H1 (cell line): ENCODE data around the gene RNASET2. TPM values are rescaled to one million over a fixed set of nuclear protein-coding genes. Genes with fewer than 3 reads are reported as not detected.

ENCODE experiments used
- CTCF ChIA-PET: fragments of 300-600 bp; sonication (Branson Sonifier 250); formaldehyde crosslinking; loops from one replicate; lab custom pipeline; 2021; ENCODE audit not compliant: partially characterized antibody; lab: Charles Lee
- POLR2A ChIA-PET: fragments of 300-600 bp; sonication (Branson Sonifier 250); formaldehyde crosslinking; loops from one replicate; lab custom pipeline; 2021; ENCODE audit warnings: inconsistent platforms; ENCODE audit not compliant: partially characterized antibody; lab: Charles Lee
- DNase-seq, 2 experiments: peaks; one replicate each; pipeline versions ENCODE4 v3.0.0 to v3.0.0-alpha.2; 2010 to 2022; ENCODE audit warnings: low spot score in 2 of 2, low read depth in 1 of 2, mixed read lengths in 1 of 2
- FAIRE-seq: peaks from 2 replicates; lab custom pipeline; 2011; peaks lifted over from hg19 to GRCh38; lab: Jason Lieb, UNC
- H2AFZ ChIP-seq: 2 replicates; pipeline ENCODE4 v1.8.1; 2012; ENCODE audit warnings: low read length, inconsistent platforms
- H2AK5ac ChIP-seq: 2 replicates; pipeline ENCODE4 v1.6.1; 2013; ENCODE audit warnings: low read depth, low read length
- H2BK120ac ChIP-seq: replicated peaks from 2 replicates; pipeline ENCODE3; 2013; ENCODE audit warnings: low read depth, low read length, inconsistent platforms
- H2BK12ac ChIP-seq: 2 replicates; pipeline ENCODE4 v1.6.1; 2013; ENCODE audit warnings: low read depth, low read length
- H2BK15ac ChIP-seq: 2 replicates; pipeline ENCODE4 v1.6.1; 2013; ENCODE audit warnings: low read length
- H2BK20ac ChIP-seq: 2 replicates; pipeline ENCODE4 v1.6.1; 2013; ENCODE audit warnings: low read length
- H2BK5ac ChIP-seq: 2 replicates; pipeline ENCODE4 v1.6.1; 2013; ENCODE audit warnings: low read depth, low read length
- H3K14ac ChIP-seq: 2 replicates; pipeline ENCODE4 v1.6.1; 2013; ENCODE audit warnings: inconsistent platforms; ENCODE audit not compliant: insufficient read length
- H3K18ac ChIP-seq: 2 replicates; pipeline ENCODE4 v1.6.1; 2013; ENCODE audit warnings: low read length; ENCODE audit errors: extremely low read depth
- H3K23ac ChIP-seq: 2 replicates; pipeline ENCODE4 v1.6.1; 2013; ENCODE audit warnings: inconsistent platforms; ENCODE audit not compliant: insufficient read length
- H3K23me2 ChIP-seq: 2 replicates; pipeline ENCODE4 v1.6.1; 2013; ENCODE audit warnings: low read depth, low read length
- H3K27ac ChIP-seq: 2 replicates; pipeline ENCODE4 v1.6.1; 2011; ENCODE audit warnings: low read depth, low read length, inconsistent platforms
- H3K27me3 ChIP-seq, 4 experiments: replicated peaks in 1 of 4; 1 replicate in 1 of 4; 2 replicates in 3 of 4; pipeline versions ENCODE4 v1.6.1 to v1.8.1; 2011 to 2013; ENCODE audit warnings: low read length in 3 of 4, mild to moderate bottlenecking in 3 of 4, inconsistent platforms in 2 of 4, mixed read lengths in 2 of 4, moderate library complexity in 1 of 4; ENCODE audit not compliant: control insufficient read depth in 3 of 4, insufficient read depth in 3 of 4; ENCODE audit errors: extremely low read depth in 1 of 4
- H3K36me3 ChIP-seq, 4 experiments: 2 replicates each; pipeline versions ENCODE4 v1.6.1 to v1.8.1; 2011 to 2013; ENCODE audit warnings: mild to moderate bottlenecking in 4 of 4, low read length in 3 of 4, moderate library complexity in 2 of 4, control low read depth in 1 of 4, inconsistent platforms in 1 of 4; ENCODE audit not compliant: insufficient read depth in 4 of 4, control insufficient read depth in 2 of 4
- H3K4ac ChIP-seq: replicated peaks from 2 replicates; pipeline ENCODE3; 2013; ENCODE audit warnings: low read length, low read depth, mixed read lengths, inconsistent platforms; ENCODE audit not compliant: insufficient read length
- H3K4me1 ChIP-seq, 4 experiments: replicated peaks in 1 of 4; 1 replicate in 1 of 4; 2 replicates in 3 of 4; pipeline versions ENCODE4 v1.6.1 to v1.8.1; 2011 to 2013; ENCODE audit warnings: low read length in 3 of 4, inconsistent platforms in 2 of 4, mixed read lengths in 1 of 4; ENCODE audit not compliant: insufficient read depth in 4 of 4, control insufficient read depth in 3 of 4
- H3K4me2 ChIP-seq, 2 experiments: 2 replicates each; pipeline versions ENCODE4 v1.6.1 to v1.8.1; 2011 to 2013; ENCODE audit warnings: low read depth in 2 of 2, low read length in 2 of 2, control low read depth in 1 of 2, inconsistent platforms in 1 of 2, mild to moderate bottlenecking in 1 of 2; ENCODE audit not compliant: insufficient read depth in 1 of 2
- H3K4me3 ChIP-seq, 4 experiments: fragments of 200-600, 300-600 bp in 1 of 4; sonication (generic), shearing (Covaris generic), sonication (Bioruptor Twin) in 1 of 4; 2 replicates each; pipeline versions ENCODE4 v1.5.1 to v1.8.1; 2011 to 2016; ENCODE audit warnings: low read length in 4 of 4, low read depth in 3 of 4, control low read depth in 2 of 4, inconsistent platforms in 2 of 4, mild to moderate bottlenecking in 2 of 4, mixed read lengths in 1 of 4, moderate library complexity in 1 of 4; ENCODE audit not compliant: insufficient read depth in 2 of 4; ENCODE audit errors: extremely low read depth in 1 of 4
- H3K56ac ChIP-seq: replicated peaks from 2 replicates; pipeline ENCODE3; 2013; ENCODE audit warnings: low read depth, mild to moderate bottlenecking, mixed read lengths, low read length, inconsistent platforms; ENCODE audit not compliant: insufficient read length
- H3K79me1 ChIP-seq: 2 replicates; pipeline ENCODE4 v1.6.1; 2013; ENCODE audit warnings: low read depth, low read length, control low read depth
- H3K79me2 ChIP-seq, 2 experiments: 2 replicates each; pipeline versions ENCODE4 v1.6.1 to v1.8.1; 2012 to 2013; ENCODE audit warnings: low read length in 2 of 2, mild to moderate bottlenecking in 2 of 2, inconsistent platforms in 1 of 2; ENCODE audit not compliant: insufficient read depth in 2 of 2, control insufficient read depth in 1 of 2
- H3K9ac ChIP-seq, 4 experiments: replicated peaks in 1 of 4; 1 replicate in 1 of 4; 2 replicates in 3 of 4; pipeline versions ENCODE4 v1.6.1 to v1.8.1; 2011 to 2013; ENCODE audit warnings: low read depth in 3 of 4, low read length in 3 of 4, control low read depth in 2 of 4, mild to moderate bottlenecking in 2 of 4, moderate library complexity in 2 of 4, inconsistent platforms in 1 of 4; ENCODE audit errors: extremely low read depth in 1 of 4
- H3K9me3 ChIP-seq, 2 experiments: 2 replicates each; pipeline versions ENCODE4 v1.6.1 to v1.8.1; 2012 to 2013; ENCODE audit warnings: mild to moderate bottlenecking in 2 of 2, moderate library complexity in 2 of 2, control low read depth in 1 of 2, inconsistent platforms in 1 of 2, low read depth in 1 of 2, low read length in 1 of 2, mixed read lengths in 1 of 2; ENCODE audit not compliant: insufficient read depth in 2 of 2
- H4K20me1 ChIP-seq, 2 experiments: replicated peaks in 1 of 2; 2 replicates each; pipeline versions ENCODE3 to v1.8.1; 2011 to 2013; ENCODE audit warnings: inconsistent platforms in 2 of 2, low read length in 2 of 2, mild to moderate bottlenecking in 1 of 2; ENCODE audit not compliant: insufficient read depth in 2 of 2, control insufficient read depth in 1 of 2
- H4K5ac ChIP-seq: 2 replicates; pipeline ENCODE4 v1.6.1; 2013; ENCODE audit warnings: low read length, low read depth, mixed read lengths, inconsistent platforms; ENCODE audit not compliant: insufficient read length
- H4K8ac ChIP-seq: 2 replicates; pipeline ENCODE4 v1.8.0; 2013; ENCODE audit warnings: mild to moderate bottlenecking, moderate library complexity, low read length, inconsistent platforms; ENCODE audit not compliant: insufficient read depth; ENCODE audit errors: extremely low read depth
- H4K91ac ChIP-seq: replicated peaks from 2 replicates; pipeline ENCODE3; 2013; ENCODE audit warnings: low read length, mixed read lengths, inconsistent platforms; ENCODE audit not compliant: insufficient read length
- ATF2 ChIP-seq: IDR thresholded peaks from 2 replicates; pipeline ENCODE4 v1.6.1; 2012; ENCODE audit warnings: low read length, inconsistent platforms
- BACH1 ChIP-seq: IDR thresholded peaks from 2 replicates; pipeline ENCODE4 v1.6.1; 2012; ENCODE audit warnings: low read length, improper control_type of control experiment
- BRCA1 ChIP-seq: IDR thresholded peaks from 2 replicates; pipeline ENCODE4 v1.6.1; 2012; ENCODE audit warnings: low read depth, low read length, improper control_type of control experiment
- CBX5 ChIP-seq: fragments of 300-800, 300-1000 bp; sonication (generic); IDR thresholded peaks from 2 replicates; pipeline ENCODE4 v1.7.1; 2016; ENCODE audit warnings: antibody characterized with exemption, low read length, low read depth
- CHD1 ChIP-seq: IDR thresholded peaks from 2 replicates; pipeline ENCODE4 v1.6.1; 2012; ENCODE audit warnings: low read depth, low read length, improper control_type of control experiment
- EZH2 ChIP-seq: fragments of 200-600 bp; sonication (generic); IDR thresholded peaks from 2 replicates; pipeline ENCODE4 v1.7.1; 2012; ENCODE audit warnings: low read depth, mild to moderate bottlenecking, moderate library complexity, low read length, inconsistent platforms; ENCODE audit not compliant: severe bottlenecking
- GABPA ChIP-seq: IDR thresholded peaks from 2 replicates; pipeline ENCODE4 v1.6.1; 2011; ENCODE audit warnings: mild to moderate bottlenecking, low read length, moderate library complexity, borderline replicate concordance; ENCODE audit not compliant: insufficient read depth
- NRF1 ChIP-seq: IDR thresholded peaks from 2 replicates; pipeline ENCODE4 v1.6.1; 2011; ENCODE audit warnings: mild to moderate bottlenecking, low read depth, low read length, improper control_type of control experiment
- POU5F1 ChIP-seq: IDR thresholded peaks from 2 replicates; pipeline ENCODE4 v1.6.1; 2011; ENCODE audit warnings: low read depth, mild to moderate bottlenecking, low read length, moderate library complexity
- RXRA ChIP-seq: IDR thresholded peaks from 2 replicates; pipeline ENCODE4 v1.6.1; 2011; ENCODE audit warnings: low read depth, mild to moderate bottlenecking, low read length, moderate library complexity; ENCODE audit not compliant: insufficient read depth
- SP1 ChIP-seq: IDR thresholded peaks from 2 replicates; pipeline ENCODE4 v1.6.1; 2011; ENCODE audit warnings: low read depth, low read length
- SP2 ChIP-seq: IDR thresholded peaks from 2 replicates; pipeline ENCODE4 v1.6.1; 2012; ENCODE audit warnings: mild to moderate bottlenecking, low read length, inconsistent platforms
- ZNF274 ChIP-seq: IDR thresholded peaks from 2 replicates; pipeline ENCODE4 v1.7.0; 2012; ENCODE audit warnings: low read length, borderline replicate concordance; ENCODE audit errors: extremely low read depth
- WGBS, 2 experiments: shearing (Covaris generic) in 1 of 2; methylation state at CpG; one replicate each; pipeline versions ENCODE4 v1.1.6 to v1.1.7; 2013 to 2015; ENCODE audit warnings: low lambda C conversion rate in 2 of 2, mixed read lengths in 2 of 2, inconsistent platforms in 1 of 2, low coverage in 1 of 2, missing lambda C conversion rate in 1 of 2; ENCODE audit not compliant: insufficient replicate concordance in 2 of 2, insufficient coverage in 1 of 2, insufficient read length in 1 of 2; ENCODE audit errors: extremely low coverage in 1 of 2, missing lambda C conversion rate in 1 of 2; 5-methylcytosine and 5-hydroxymethylcytosine counted together
- polyA plus RNA-seq, 7 experiments: library from polyadenylated mRNA; depleted of rRNA in 3 of 7; stranded (reverse) in 5 of 7; unstranded in 2 of 7; fragments of >200 nt in 5 of 7; fragments of 200-250 nt in 2 of 7; gene quantifications; 1 replicate in 5 of 7; 2 replicates in 1 of 7; 4 replicates in 1 of 7; pipeline versions ENCODE4 v1.2.1 to v1.2.3, GENCODE V29; 2011 to 2013; ENCODE audit warnings: missing spikeins in 2 of 7, mixed read lengths in 2 of 7
- total RNA-seq: library from RNA; stranded (reverse); fragmentation: NEBNext Ultra II Directional; extraction: Animal tissue kit (Norgen Biotek cat#: 25700); gene quantifications from 2 replicates; pipeline ENCODE4 v1.2.1, GENCODE V29; 2021

RNASET2 gene
- total and polyA plus RNA-seq, 2 of the 8 experiments (the other 6 are each of a cell fraction or from before 2014, with no cell fraction given): 15.7 to 22.9 TPM

- no peak overlapping the region for H3K4ac ChIP-seq
- no peak overlapping the region for H3K23ac ChIP-seq
- H4K5ac ChIP-seq: no peak overlapping the region
- H3K27me3 ChIP-seq: no peaks in the 10 kb centered on the region
- no peak overlapping the region for H2BK120ac ChIP-seq
- no peak overlapping the region for H3K14ac ChIP-seq
- no peak overlapping the region for H2BK20ac ChIP-seq
- H4K8ac ChIP-seq: peak overlapping the region; percentile 63
- no peaks in the 10 kb centered on the region for H3K9me3 ChIP-seq
- H3K18ac ChIP-seq: no peak overlapping the region
- H3K27ac ChIP-seq: no peak overlapping the region
- H3K4me2 ChIP-seq: no peak overlapping the region
- no peak overlapping the region for H2AK5ac ChIP-seq
- H2BK15ac ChIP-seq: no peak overlapping the region
- H2AFZ ChIP-seq: no peak overlapping the region
- no peak overlapping the region for H2BK5ac ChIP-seq
- H3K4me1 ChIP-seq: peaks cover 0 to 3% (median 0%) of the 10 kb centered on the region in 4 experiments; a peak in 2 of 7 replicates
- ChIA-PET POLR2A (interaction anchor here (0.6 kb wide), 1 partner anchor 325 kb away, joined by 3 read pairs; no protein-coding TSS in a partner anchor), CTCF (interaction anchor here (0.6 to 7.6 kb wide), 5 partner anchors 18 to 158 kb away, joined by 3 to 51 read pairs (median 4); no protein-coding TSS in a partner anchor)
- no peak overlapping the region for H3K4me3 ChIP-seq
- no peak overlapping the region for H4K91ac ChIP-seq
- no peak overlapping the region for H3K56ac ChIP-seq
- H3K9ac ChIP-seq: no peak overlapping the region
- H3K79me2 ChIP-seq: no peaks in the 10 kb centered on the region
- H3K36me3 ChIP-seq: no peaks in the 10 kb centered on the region; a peak in 3 of 8 replicates
- 94% methylated on average over 10 of the region's 10 CpGs; no CpG with 5 or more reads in 1 of the 2 experiments for WGBS, 2 experiments
- no peak for DNase-seq
- H3K79me1 ChIP-seq: no peaks in the 10 kb centered on the region
- H2BK12ac ChIP-seq: no peak overlapping the region
- no peak for FAIRE-seq
- H4K20me1 ChIP-seq: peaks cover 0 to 7% of the 10 kb centered on the region in 2 experiments
- H3K23me2 ChIP-seq: no peaks in the 10 kb centered on the region
- TF ChIP-seq ATF2: no peak
- TF ChIP-seq EZH2: no peak
- TF ChIP-seq ZNF274: no peak
- no peak for TF ChIP-seq NRF1
- no peak for TF ChIP-seq BRCA1
- no peak for TF ChIP-seq BACH1
- no peak for TF ChIP-seq GABPA
- TF ChIP-seq SP1: no peak
- TF ChIP-seq CBX5: no peak
- no peak for TF ChIP-seq RXRA
- TF ChIP-seq CHD1: no peak
- no peak for TF ChIP-seq POU5F1
- TF ChIP-seq SP2: no peak
These were observed 23.7 kb downstream of the RNASET2 start for GRCh38 chr6:166932616-166933015.
